Activated T-helper 1 cell treated with anti-CD3 and anti-CD28 coated beads, Interleukin-12 subunit alpha, Interleukin-12 subunit beta, Interleukin-2, Interleukin-4 antibody, amounts not matched to agents 30 ng/mL and 10 ng/mL and 1 ng/mL, durations not matched to agents 14 hours and 24 hours and 36 hours (primary cell): ENCODE results near the gene DISC1. TPM values are rescaled to one million over a fixed set of nuclear protein-coding genes. Genes with fewer than 3 reads are reported as not detected.
A peak's percentile ranks its signal among the peaks of the same experiment; 100 is the strongest.

Experiments used
- DNase-seq: peaks from one replicate; pipeline ENCODE4 v3.0.0; 2021; ENCODE audit warnings: low spot score
- H3K27ac Mint-ChIP-seq: one replicate; pipeline ENCODE4 v1.8.0; 2021; ENCODE audit warnings: mild to moderate bottlenecking, mixed read lengths
- H3K27me3 Mint-ChIP-seq: one replicate; pipeline ENCODE4 v1.8.0; 2022; ENCODE audit warnings: mild to moderate bottlenecking, moderate library complexity, mixed read lengths; ENCODE audit not compliant: insufficient read depth
- H3K36me3 Mint-ChIP-seq: one replicate; pipeline ENCODE4 v1.8.0; 2021; ENCODE audit warnings: low read depth, mixed read lengths
- H3K4me1 Mint-ChIP-seq: one replicate; pipeline ENCODE4 v1.8.0; 2021; ENCODE audit warnings: low read depth, mixed read lengths
- H3K4me3 Mint-ChIP-seq: one replicate; pipeline ENCODE4 v1.8.0; 2021; ENCODE audit warnings: mild to moderate bottlenecking, moderate library complexity, mixed read lengths
- H3K9me3 Mint-ChIP-seq: one replicate; pipeline ENCODE4 v1.8.0; 2021; ENCODE audit warnings: mixed read lengths
- intact Hi-C: fragments of 100-400 bp; cut with micrococcal nuclease; formaldehyde crosslinking; loops from one replicate; pipeline ENCODE4 v1.15.1; 2024
- total RNA-seq: library from RNA; stranded (reverse); gene quantifications from 2 replicates; pipeline ENCODE4 v1.2.3, GENCODE V29; 2022

DISC1 gene
- total RNA-seq, 1 donor from 2014 or later: 3.3 TPM

DNA sequence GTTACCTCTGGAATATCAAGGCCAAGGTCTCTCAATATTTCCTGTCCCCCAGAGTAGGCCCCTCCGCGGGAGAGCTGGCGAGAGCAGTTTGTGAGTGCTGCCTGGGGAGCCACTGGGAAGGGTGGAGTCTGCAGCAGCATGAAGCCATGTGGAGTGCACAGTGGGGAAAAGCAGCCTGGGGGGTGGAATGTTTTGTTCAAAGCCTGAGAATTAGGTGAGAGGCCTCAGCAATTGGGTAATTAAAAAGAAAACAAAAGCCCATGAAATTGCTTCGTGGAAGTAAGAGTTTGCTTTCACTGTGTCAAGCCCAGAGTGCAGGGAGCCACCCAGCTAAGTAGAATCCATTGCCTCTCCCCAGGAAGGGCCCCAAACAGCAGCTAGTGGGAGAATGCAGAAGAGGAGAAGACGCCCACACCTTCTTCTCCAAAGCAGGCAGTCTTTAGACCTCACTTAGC is 30.2 kb upstream of the DISC1 start:
- H3K4me1 Mint-ChIP-seq: peaks cover 15% of the 10 kb centered on the region
- no peak for DNase-seq
- intact Hi-C loops: no loop called here
- H3K27ac Mint-ChIP-seq: no peak overlapping the region
- no peaks in the 10 kb centered on the region for H3K36me3 Mint-ChIP-seq
- no peaks in the 10 kb centered on the region for H3K9me3 Mint-ChIP-seq
- peaks cover 3% of the 10 kb centered on the region for H3K27me3 Mint-ChIP-seq
- H3K4me3 Mint-ChIP-seq: no peak overlapping the region

DNA sequence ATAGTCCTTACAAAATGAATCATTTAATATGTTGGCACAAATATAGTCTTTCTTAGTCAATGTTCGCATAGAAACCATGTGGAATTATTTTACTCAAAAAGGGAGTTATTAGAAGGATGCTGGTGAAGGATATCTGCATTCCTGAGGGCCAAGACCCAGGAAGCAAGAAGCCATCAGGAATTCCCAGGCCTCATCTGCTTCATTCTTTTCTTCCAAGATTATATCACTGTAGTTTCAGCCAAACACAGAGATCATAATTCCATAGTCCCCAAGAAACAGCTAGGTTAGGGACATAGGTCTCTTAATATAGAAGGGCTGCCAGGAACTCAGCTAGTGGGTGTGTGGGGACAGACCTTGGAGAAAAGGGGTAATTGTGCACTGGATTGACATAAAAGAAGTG is 28.6 kb upstream of the DISC1 start:
- intact Hi-C loops: no loop called here
- Mint-ChIP-seq H3K36me3 (no peaks in the 10 kb centered on the region), H3K9me3 (no peaks in the 10 kb centered on the region), H3K27ac (no peak overlapping the region), H3K4me1 (peaks cover 15% of the 10 kb centered on the region), H3K27me3 (peaks cover 5% of the 10 kb centered on the region), H3K4me3 (no peak overlapping the region)
- no peak for DNase-seq

DNA sequence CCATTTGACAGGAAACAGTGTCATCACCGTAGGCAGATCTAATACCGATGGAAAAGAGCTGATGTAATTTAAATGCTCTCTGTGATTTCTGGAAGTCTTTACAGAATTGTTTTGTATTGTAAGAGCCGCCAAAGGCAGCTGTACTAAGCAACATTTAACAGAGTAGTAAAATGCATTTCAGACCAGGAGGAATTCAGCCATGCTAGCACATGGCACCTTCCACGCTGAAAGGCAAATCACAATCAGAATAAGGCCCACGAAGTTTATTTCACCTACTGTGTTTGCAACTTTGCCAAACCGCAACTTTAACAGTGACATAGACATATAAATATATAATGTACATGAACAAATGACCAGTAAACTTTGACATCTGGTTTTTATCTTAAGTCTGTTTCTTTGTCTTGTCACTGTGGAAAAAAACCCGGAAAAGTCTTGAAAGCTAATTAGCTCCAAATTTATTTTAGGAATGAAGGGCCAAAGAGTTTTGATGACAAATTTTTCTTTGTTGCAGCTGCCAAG is 26.1 kb upstream of the DISC1 start:
- Mint-ChIP-seq H3K27ac (no peak overlapping the region), H3K9me3 (no peaks in the 10 kb centered on the region), H3K27me3 (peaks cover 2% of the 10 kb centered on the region), H3K4me1 (peaks cover 25% of the 10 kb centered on the region), H3K36me3 (no peaks in the 10 kb centered on the region), H3K4me3 (no peak overlapping the region)
- DNase-seq: no peak
- intact Hi-C loops: loop anchor here (5.0 kb wide), 3 partner anchors 48 to 683 kb away; partner anchors contain the start of gene GNPAT

DNA sequence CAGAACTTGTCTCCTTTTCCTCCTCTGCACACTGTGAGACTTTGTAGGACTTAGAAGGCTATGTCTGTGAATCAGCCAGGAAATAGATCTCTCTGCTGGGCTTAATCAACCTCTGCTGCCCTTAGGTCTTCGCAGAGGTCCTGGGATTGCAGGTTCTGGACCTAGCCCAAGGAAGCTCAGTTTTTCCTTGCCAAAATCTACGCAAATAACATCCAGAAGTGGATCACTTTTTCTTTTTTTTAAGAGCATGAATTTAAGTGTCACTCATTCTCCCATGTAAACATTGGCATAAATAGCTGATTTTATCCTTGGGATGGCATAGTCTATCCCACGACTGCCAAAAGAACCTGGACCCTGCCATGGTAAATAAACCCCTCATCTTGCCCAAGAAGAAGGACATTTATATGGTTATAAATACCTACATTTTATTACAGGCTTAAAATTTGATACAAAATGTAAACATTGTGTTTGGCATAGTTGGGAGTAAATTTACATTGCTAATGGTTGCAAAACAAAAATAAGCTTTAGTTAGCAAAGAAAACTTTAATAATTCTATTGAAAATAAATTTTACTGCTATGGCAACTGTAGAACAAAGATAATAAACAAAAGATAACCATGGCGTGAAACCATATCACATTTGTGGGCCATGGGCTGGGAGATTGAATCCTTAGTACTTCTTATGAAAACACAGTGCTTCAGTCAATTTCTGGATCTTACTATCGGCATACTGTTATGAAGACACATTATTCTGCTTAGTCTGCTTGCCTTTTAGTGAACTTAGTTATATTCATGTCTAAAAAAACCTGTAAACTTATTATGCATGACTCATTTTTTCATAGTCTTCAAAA is 24.5 kb upstream of the DISC1 start:
- no peak for DNase-seq
- no peak overlapping the region for H3K27ac Mint-ChIP-seq
- peaks cover 14% of the 10 kb centered on the region for H3K4me1 Mint-ChIP-seq
- H3K4me3 Mint-ChIP-seq: no peak overlapping the region
- no peaks in the 10 kb centered on the region for H3K36me3 Mint-ChIP-seq
- H3K9me3 Mint-ChIP-seq: no peaks in the 10 kb centered on the region
- intact Hi-C loops: loop anchor here (2.0 to 5.0 kb wide), 4 partner anchors 50 to 685 kb away; partner anchors contain the start of gene GNPAT
- peaks cover 6% of the 10 kb centered on the region for H3K27me3 Mint-ChIP-seq

DNA sequence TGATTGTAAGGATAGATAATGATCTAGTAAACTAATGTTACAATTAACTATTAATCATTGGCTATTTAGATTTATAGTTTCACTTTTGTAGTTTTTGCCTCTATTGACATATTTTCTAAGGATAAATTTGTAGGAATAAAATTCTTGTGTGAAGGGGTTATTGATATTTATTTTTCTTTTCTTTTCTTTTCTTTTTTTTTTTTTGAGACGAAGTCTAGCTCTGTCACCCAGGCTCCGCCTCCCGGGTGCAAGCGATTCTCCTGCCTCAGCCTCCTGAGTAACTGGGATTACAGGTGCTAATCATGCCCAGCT is 24.0 kb upstream of the DISC1 start:
- H3K36me3 Mint-ChIP-seq: no peaks in the 10 kb centered on the region
- no peaks in the 10 kb centered on the region for H3K9me3 Mint-ChIP-seq
- peaks cover 14% of the 10 kb centered on the region for H3K4me1 Mint-ChIP-seq
- no peak overlapping the region for H3K27ac Mint-ChIP-seq
- no peak overlapping the region for H3K4me3 Mint-ChIP-seq
- DNase-seq: no peak
- intact Hi-C loops: loop anchor here (2.0 to 5.0 kb wide), 4 partner anchors 50 to 685 kb away; partner anchors contain the start of gene GNPAT
- peaks cover 6% of the 10 kb centered on the region for H3K27me3 Mint-ChIP-seq

DNA sequence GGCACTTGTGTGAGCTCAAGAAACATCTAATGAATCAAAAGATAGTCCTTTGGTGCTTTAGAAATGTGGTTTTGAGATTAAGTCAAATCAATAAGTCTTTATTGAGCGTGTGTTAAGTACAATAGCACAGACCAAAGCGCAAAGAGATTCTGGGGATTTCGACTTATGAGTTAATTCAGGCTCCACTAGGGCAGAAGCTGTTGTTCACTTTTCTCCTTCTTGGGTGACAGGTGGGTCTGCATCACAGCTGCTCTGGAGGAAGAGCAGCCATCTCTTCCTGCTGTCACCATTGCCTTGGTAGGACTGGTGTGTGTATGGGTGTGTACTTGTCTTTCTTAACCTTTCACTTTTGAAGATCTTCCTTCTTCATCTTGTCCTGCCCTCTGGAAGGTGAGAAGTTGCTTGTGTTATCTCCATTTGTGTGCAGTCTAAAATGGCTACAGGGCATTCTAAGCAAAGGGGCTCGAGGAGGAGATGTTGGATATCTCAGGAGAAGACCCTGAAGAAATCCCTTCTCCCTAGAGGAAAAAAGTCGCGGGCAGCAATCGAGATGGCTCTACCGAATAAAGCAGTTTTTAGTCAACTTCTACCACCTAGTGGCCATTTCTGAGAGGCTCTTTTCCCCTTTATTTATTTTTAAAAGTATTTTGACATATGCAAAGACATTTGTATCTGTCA is 22.9 kb upstream of the DISC1 start:
- Mint-ChIP-seq H3K27me3 (peaks cover 12% of the 10 kb centered on the region), H3K9me3 (no peaks in the 10 kb centered on the region), H3K4me3 (peak overlapping the region; percentile 86), H3K36me3 (no peaks in the 10 kb centered on the region), H3K4me1 (peaks cover 14% of the 10 kb centered on the region), H3K27ac (peak overlapping the region; percentile 50)
- DNase-seq: no peak
- intact Hi-C loops: loop anchor here (1.0 to 5.0 kb wide), 7 partner anchors 51 to 686 kb away; partner anchors contain the start of genes EXOC8 and GNPAT

DNA sequence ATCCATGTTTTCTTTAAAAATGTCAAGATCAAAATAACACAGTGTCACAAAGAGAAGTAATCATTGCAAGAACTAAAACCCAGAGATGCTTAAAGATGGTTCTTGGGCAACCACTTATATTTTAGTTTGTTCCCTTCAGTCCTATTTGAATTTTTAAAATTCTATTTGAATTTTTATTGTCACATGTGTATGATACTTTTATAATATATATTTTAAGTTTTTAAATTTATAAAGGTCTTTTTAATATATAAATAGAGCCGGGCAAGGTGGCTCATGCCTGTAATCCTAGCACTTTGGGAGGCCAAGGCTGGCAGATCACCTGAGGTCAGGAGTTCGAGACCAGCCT is 22.3 kb upstream of the DISC1 start:
- peaks cover 14% of the 10 kb centered on the region for H3K4me1 Mint-ChIP-seq
- no peaks in the 10 kb centered on the region for H3K9me3 Mint-ChIP-seq
- H3K27ac Mint-ChIP-seq: no peak overlapping the region
- no peaks in the 10 kb centered on the region for H3K36me3 Mint-ChIP-seq
- intact Hi-C loops: loop anchor here (1.0 to 5.0 kb wide), 6 partner anchors 52 to 687 kb away; partner anchors contain the start of genes EXOC8 and GNPAT
- no peak overlapping the region for H3K4me3 Mint-ChIP-seq
- DNase-seq: no peak
- H3K27me3 Mint-ChIP-seq: peaks cover 12% of the 10 kb centered on the region

DNA sequence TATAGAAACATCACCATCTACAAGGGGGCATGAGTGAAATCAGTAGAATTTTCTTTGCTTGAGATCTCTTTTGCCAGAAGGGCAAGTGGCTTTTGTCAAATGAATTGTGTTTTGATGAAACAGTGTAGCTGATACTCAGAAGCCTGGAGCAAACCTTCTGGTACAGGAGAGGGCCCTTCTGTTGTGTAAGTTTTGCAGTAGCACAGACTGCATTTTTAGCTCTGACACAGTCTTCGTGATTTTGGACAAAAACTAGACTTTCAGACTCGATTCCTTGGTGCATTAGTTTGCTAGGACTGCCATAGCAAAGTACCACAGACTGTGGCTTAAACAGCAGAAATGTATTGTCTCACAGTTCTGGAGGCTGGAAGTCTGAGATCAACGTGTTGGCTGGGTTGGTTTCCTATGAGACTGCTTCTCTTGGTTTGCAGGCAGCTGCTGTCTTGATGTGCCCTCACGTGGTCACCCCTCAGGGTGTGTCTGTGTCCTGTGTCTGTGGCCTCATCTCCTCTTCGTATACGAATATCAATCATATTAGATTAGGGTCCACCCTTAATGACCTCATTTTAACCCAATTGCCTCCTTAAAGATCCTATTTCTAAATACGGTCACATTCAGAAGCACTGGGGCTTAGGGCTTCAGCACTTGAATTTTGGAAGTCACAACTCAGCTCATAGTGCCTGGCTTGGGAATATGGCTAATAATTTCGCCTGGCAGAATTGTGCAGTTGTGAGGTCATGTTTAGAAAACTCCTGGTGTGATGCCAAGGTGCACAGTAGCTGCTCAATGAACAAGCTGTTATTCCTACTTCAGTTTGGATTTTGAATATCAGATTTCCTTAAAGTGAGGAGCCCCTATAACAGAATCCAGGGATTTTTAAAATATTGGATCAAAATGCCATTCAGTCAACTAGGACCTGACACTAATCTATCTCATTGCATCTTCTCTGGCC is 21.2 kb upstream of the DISC1 start:
- peaks cover 3% of the 10 kb centered on the region for H3K36me3 Mint-ChIP-seq
- H3K4me3 Mint-ChIP-seq: no peak overlapping the region
- H3K27me3 Mint-ChIP-seq: peaks cover 12% of the 10 kb centered on the region
- no peak for DNase-seq
- H3K9me3 Mint-ChIP-seq: no peaks in the 10 kb centered on the region
- no peak overlapping the region for H3K27ac Mint-ChIP-seq
- H3K4me1 Mint-ChIP-seq: peaks cover 20% of the 10 kb centered on the region
- intact Hi-C loops: no loop called here

DNA sequence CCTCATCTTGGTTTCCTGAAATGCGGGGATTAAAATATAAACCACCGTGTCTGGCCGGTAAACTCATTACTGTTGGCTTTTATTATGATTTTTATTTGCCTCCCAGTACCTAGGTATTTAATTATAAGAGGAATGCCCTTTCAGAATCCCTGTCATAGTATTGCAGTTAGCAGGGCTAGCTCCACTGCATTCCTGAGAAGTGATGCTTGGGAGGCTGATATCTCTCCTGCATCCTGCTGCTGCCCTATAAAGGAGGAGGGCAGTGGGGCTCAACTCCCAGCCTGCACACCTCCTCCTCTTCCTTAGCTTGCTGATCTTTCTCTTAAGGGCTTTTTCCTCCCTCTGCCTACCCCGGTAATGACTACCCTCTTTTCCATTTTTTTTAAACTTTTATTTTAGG is 19.9 kb upstream of the DISC1 start:
- Mint-ChIP-seq H3K27ac (no peak overlapping the region), H3K4me3 (no peak overlapping the region), H3K9me3 (no peaks in the 10 kb centered on the region), H3K36me3 (peaks cover 3% of the 10 kb centered on the region), H3K4me1 (peaks cover 33% of the 10 kb centered on the region), H3K27me3 (peaks cover 12% of the 10 kb centered on the region)
- no peak for DNase-seq
- intact Hi-C loops: no loop called here

DNA sequence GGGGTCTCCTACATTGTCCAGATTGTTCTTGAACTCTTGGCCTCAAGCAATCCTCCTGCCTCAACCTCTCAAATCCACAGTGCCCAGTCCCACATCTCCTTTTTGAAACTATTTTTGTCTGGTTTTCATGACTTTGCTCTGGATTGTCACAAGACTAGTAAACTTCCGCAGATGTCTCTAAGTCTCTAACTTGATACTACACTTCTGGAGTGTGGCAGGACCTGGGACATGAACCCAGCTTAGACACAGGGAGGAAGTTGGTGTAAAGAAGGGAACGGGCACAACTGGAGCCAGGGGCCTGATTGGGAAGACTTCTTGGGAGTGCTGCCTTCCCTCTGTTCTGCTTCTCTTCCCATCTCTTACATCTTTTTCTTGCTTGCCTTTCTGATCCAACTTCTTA is 16.2 kb upstream of the DISC1 start:
- peaks cover 14% of the 10 kb centered on the region for H3K36me3 Mint-ChIP-seq
- peaks cover 58% of the 10 kb centered on the region for H3K4me1 Mint-ChIP-seq

DNA sequence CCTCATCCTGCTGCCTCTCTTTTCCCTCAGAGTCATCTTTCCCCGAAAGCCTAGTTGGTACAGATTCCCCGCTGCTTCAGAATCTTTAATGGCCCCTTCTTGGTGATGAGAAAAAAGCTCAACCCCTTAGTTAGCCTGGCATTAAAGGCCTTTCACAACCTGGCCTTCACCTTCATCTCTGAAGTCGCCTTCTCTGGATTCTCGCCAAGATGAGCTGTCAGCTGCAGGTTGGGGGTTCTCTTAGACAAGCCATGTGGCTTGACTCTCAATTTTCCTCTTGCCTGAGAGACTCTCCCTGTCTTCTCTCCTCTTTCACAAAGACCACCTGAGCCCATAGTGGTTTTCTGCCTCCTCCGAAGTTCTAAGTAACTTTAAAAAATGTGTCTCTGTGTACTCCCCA is 15.5 kb upstream of the DISC1 start:
- Mint-ChIP-seq H3K27me3 (peaks cover 10% of the 10 kb centered on the region), H3K4me1 (peaks cover 55% of the 10 kb centered on the region), H3K36me3 (peaks cover 14% of the 10 kb centered on the region), H3K9me3 (peaks cover 19% of the 10 kb centered on the region), H3K4me3 (no peak overlapping the region), H3K27ac (no peak overlapping the region)
- intact Hi-C loops: no loop called here
- no peak for DNase-seq

More for the DNA sequence above, 16.2 kb upstream of the DISC1 start:
- Mint-ChIP-seq H3K4me3 (no peak overlapping the region), H3K27me3 (peaks cover 10% of the 10 kb centered on the region), H3K27ac (no peak overlapping the region), H3K9me3 (peaks cover 15% of the 10 kb centered on the region)
- DNase-seq: no peak
- intact Hi-C loops: no loop called here

DNA sequence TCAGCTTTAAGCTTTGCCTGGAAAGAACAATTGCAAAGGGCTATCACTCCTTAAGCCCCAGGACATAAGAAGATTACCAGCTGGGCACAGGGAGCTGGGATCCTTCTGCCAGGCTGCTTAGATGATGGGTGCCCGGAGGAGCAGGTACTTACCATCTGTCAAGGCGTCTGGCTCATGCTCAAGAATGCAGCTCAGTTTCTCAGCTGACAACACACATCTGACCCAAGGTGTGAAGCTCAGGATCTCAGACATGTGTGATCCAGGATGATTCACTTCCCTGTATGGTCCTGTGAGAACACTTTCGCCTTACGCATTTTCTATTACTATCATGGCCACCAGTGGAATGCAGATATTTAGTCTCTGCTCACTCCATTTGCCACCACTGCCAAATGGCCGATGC is 14.7 kb upstream of the DISC1 start:
- Mint-ChIP-seq H3K4me1 (peaks cover 55% of the 10 kb centered on the region), H3K9me3 (peaks cover 24% of the 10 kb centered on the region), H3K27me3 (peaks cover 9% of the 10 kb centered on the region), H3K4me3 (no peak overlapping the region), H3K27ac (peak overlapping the region; percentile 92), H3K36me3 (peaks cover 18% of the 10 kb centered on the region)
- no peak for DNase-seq
- intact Hi-C loops: loop anchor here (1.0 kb wide), 1 partner anchor 15 kb away; no protein-coding TSS in a partner anchor
